GM18520 (cell line): ENCODE results near the gene MED29.

ENCODE experiments used
- ATAC-seq: cut with Tn5 transposase; IDR thresholded peaks from one replicate; pipeline ENCODE4 v1.9.1; 2021; ENCODE audit not compliant: unreplicated experiment

The MED29 gene

DNA sequence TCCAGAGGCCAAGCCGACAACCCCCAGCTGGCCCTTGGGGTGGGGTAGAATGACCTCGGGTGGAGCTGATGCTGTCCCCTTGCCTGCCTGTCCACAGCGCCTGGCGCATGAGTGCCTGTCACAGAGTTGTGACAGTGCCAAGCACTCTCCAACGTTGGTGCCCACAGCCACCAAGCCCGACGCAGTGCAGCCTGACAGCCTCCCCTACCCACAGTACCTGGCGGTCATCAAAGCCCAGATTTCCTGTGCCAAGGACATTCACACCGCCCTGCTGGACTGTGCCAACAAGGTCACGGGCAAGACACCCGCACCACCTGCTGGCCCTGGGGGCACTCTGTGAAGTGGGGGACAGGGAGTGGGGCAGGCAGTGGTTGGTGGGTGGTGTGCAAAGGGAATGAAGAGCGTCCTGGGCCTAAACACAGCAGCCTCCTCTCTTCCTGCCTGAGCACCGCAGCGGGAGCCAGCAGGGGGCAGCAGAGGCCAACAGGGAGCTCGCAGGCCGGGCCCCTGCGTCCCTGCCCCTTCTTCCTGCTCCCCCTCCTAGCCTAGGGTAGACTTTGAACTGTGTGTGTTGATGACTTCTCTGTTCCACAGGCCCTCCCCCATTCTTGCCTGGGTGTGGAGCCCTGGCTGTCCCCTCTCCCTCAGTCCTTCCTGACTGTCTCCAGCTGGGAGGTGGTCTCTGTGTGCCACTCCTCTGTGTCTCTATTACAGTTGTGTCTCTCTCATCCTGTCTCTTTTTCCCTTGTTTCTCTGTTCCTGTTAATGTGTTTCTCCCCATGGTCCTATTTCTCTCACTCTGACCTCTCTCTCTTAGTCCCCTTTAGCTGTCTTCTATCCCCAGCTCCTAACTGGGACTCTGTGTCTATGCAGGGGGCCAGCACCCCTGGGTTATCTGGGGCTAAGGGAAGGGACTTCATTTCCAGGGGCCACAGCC is 6.5 kb downstream of the MED29 start:
- peak; percentile 27 for ATAC-seq

DNA sequence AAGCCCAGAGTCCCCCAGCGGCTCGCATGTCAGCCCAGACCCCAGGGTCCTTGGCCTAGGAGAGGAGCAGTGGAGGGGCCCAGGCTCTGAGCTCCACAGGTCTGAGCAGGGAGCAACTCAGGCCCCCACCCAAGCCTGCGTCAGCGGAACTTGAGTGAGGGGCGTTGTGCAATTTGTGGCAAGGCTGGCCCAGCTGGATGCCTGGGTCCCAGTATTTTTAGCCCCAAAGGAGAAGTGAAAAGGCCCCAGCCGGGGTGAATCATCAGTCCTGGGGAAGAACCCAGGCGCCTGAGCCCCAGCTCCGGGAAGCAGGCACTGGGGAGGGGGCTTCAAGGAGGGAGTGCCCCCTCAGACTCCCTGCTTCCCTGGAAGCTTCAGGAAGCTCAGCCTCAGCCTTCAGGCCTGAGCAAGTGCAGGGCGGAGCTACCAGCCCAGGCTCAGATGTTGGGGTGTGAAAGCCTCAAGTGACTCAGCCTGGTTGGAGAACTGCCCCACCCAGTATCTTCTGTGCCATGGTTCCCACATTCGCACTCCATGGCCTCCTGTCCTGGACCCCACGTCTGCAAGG is 7.2 kb downstream of the MED29 start:
- ATAC-seq: no peak

GRCh38 chr19:39399668-39400050 is 8.5 kb downstream of the MED29 start:
- ATAC-seq: no peak

- ATAC-seq: no peak
Observed at GRCh38 chr19:39400061-39400460, 8.9 kb downstream of the MED29 start.

DNA sequence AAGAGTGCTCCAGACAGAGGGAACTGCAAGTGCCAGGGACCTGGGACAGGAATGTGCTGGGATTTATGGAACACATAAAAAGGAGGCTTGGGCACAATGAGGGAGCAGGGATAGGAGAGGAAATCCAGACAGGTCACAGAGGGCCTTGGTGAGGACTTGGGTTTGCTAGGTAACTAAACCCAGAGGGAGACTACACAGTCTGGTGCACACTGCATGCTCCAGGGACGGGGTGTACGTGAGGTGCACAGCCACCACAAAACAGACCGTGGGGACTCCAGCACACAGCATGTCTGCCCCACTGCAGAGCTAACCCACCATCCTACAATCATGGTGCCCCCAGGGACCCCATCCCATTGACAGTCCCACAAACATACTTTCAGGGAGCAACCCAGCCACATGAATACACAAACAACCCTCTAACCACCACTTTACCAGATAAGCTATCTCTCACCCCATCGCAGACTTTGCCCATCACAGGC is 9.9 kb downstream of the MED29 start:
- ATAC-seq: no peak

GRCh38 chr19:39401549-39402345 is 10.6 kb downstream of the MED29 start:
- ATAC-seq: no peak

GRCh38 chr19:39402346-39403300 is 11.4 kb downstream of the MED29 start:
- ATAC-seq: peak; percentile 14

- ATAC-seq: no peak
Observed at GRCh38 chr19:39403331-39404312, 12.4 kb downstream of the MED29 start.

GRCh38 chr19:39405261-39405957 is 14.2 kb downstream of the MED29 start:
- no peak for ATAC-seq

GRCh38 chr19:39405958-39406655 is 14.9 kb downstream of the MED29 start:
- no peak for ATAC-seq

GRCh38 chr19:39406656-39407409 is 15.7 kb downstream of the MED29 start, which contains the start of gene ZFP36:
Gene ZFP36, plus strand, starts transcription at chr19:39406847. Its CDS starts 58 bp downstream, at chr19:39406905.
- peak; percentile 14 for ATAC-seq

- no peak for ATAC-seq
Observed at GRCh38 chr19:39407410-39407659, 16.2 kb downstream of the MED29 start.

DNA sequence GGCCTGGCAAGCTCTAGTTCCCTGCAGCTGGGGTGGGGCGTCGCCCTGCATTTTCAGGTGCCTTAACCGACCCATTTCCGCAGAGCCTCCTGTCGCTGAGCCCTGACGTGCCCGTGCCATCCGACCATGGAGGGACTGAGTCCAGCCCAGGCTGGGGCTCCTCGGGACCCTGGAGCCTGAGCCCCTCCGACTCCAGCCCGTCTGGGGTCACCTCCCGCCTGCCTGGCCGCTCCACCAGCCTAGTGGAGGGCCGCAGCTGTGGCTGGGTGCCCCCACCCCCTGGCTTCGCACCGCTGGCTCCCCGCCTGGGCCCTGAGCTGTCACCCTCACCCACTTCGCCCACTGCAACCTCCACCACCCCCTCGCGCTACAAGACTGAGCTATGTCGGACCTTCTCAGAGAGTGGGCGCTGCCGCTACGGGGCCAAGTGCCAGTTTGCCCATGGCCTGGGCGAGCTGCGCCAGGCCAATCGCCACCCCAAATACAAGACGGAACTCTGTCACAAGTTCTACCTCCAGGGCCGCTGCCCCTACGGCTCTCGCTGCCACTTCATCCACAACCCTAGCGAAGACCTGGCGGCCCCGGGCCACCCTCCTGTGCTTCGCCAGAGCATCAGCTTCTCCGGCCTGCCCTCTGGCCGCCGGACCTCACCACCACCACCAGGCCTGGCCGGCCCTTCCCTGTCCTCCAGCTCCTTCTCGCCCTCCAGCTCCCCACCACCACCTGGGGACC is 16.6 kb downstream of the MED29 start:
- no peak for ATAC-seq

DNA sequence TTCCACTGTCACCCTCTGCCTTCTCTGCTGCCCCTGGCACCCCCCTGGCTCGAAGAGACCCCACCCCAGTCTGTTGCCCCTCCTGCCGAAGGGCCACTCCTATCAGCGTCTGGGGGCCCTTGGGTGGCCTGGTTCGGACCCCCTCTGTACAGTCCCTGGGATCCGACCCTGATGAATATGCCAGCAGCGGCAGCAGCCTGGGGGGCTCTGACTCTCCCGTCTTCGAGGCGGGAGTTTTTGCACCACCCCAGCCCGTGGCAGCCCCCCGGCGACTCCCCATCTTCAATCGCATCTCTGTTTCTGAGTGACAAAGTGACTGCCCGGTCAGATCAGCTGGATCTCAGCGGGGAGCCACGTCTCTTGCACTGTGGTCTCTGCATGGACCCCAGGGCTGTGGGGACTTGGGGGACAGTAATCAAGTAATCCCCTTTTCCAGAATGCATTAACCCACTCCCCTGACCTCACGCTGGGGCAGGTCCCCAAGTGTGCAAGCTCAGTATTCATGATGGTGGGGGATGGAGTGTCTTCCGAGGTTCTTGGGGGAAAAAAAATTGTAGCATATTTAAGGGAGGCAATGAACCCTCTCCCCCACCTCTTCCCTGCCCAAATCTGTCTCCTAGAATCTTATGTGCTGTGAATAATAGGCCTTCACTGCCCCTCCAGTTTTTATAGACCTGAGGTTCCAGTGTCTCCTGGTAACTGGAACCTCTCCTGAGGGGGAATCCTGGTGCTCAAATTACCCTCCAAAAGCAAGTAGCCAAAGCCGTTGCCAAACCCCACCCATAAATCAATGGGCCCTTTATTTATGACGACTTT is 17.4 kb downstream of the MED29 start:
- ATAC-seq: no peak

GRCh38 chr19:39409208-39410016 is 18.2 kb downstream of the MED29 start:
- ATAC-seq: no peak
